Ectodermal cell (in vitro differentiated cells): ENCODE data around the gene PTCD1.
"Not testable (repeated sequence)": the region's sequence is repeated elsewhere in the genome, so short reads cannot be mapped to it uniquely, and the experiment has no call there.

Experiments used
- H3K27ac ChIP-seq: 2 replicates; pipeline ENCODE4 v1.7.0; 2013; ENCODE audit warnings: mild to moderate bottlenecking, low read depth, low read length; ENCODE audit not compliant: insufficient read depth, poor library complexity, severe bottlenecking
- H3K27me3 ChIP-seq: 2 replicates; pipeline ENCODE4 v1.7.0; 2013; ENCODE audit warnings: mild to moderate bottlenecking, low read length; ENCODE audit not compliant: insufficient read depth, control insufficient read depth, poor library complexity, severe bottlenecking
- H3K36me3 ChIP-seq: one replicate; pipeline ENCODE4 v1.7.0; 2013; ENCODE audit warnings: low read length; ENCODE audit not compliant: control insufficient read depth, insufficient read depth
- H3K4me1 ChIP-seq: one replicate; pipeline ENCODE4 v1.7.0; 2013; ENCODE audit warnings: low read length; ENCODE audit not compliant: control insufficient read depth, insufficient read depth
- H3K4me3 ChIP-seq: 2 replicates; pipeline ENCODE4 v1.7.0; 2013; ENCODE audit warnings: low read depth, low read length, control low read depth; ENCODE audit not compliant: insufficient read depth
- H3K9me3 ChIP-seq: 2 replicates; pipeline ENCODE4 v1.7.0; 2013; ENCODE audit warnings: mild to moderate bottlenecking, low read length, moderate library complexity; ENCODE audit not compliant: control insufficient read depth
- WGBS, 2 experiments: methylation state at CpG; one replicate each; pipeline ENCODE4 v1.1.7; 2013; ENCODE audit warnings: missing lambda C conversion rate in 2 of 2; 5-methylcytosine and 5-hydroxymethylcytosine counted together

The PTCD1 gene

DNA sequence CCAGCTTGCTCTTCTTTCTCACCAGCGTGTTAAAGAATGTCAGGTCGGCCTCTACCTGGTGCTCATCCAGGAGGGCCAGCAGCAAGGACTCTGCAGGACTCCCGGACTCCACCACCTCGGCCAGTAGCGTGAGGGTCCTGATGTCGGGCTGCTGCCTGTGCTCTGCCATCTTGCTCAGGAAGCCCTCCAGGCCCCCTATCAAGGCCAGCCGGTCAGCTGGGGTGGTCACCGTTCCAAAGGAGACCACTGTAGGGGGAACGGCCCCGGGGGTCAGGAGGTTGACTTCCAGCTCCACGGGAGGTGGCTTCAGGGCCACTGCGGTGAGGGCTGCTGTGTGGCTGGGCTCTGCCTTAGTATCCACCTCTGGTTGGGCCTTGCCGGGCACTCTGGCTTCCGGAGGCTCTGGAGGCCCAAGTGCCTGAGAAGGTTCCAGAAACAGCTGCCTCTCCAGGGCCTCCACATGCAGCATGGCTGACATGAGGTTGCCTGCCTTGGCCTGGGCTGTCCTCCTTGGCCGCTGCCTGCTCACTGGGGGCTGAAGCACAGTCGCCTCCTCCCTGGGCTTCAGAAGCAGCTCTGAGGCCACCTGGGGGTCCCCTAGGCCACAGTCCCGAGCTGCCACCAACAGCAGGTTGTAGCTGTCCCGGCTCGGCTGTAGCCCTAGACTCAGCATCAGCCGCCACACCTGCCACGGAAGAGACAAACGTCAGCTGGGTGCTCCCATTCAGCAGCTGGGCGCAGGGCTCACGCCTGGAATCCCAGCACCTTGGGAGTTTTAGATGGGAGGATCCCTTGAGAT, 13.5 kb downstream of the PTCD1 start:
- peaks cover 35% of the 10 kb centered on the region for H3K36me3 ChIP-seq
- no peak overlapping the region for H3K27ac ChIP-seq
- 94% methylated on average over 24 of the region's 24 CpGs for WGBS, 2 experiments
- H3K4me3 ChIP-seq, result no peak overlapping the region
- no peaks in the 10 kb centered on the region for H3K4me1 ChIP-seq
- no peaks in the 10 kb centered on the region for H3K9me3 ChIP-seq
- H3K27me3 ChIP-seq, result no peaks in the 10 kb centered on the region

DNA sequence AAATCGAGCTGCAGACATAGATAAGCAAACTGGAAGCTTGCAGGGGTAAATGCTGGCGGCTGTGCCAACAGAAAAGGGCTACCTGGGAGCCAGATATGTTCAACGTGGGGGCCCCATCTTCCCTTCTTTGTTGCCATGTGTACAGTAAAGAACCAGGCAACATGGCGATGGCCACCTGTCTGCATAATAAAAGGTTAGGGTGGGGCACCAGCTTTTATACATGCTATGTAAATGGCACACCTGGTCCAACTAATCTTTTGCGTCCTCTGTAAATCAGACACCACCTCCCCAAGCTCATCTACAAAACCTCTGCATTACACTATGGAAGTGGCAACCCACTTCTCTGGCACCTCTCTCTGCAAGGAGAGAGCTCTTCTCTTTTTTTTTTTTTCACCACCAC, 16.0 kb downstream of the PTCD1 start:
- Histone ChIP-seq H3K36me3 (peaks cover 39% of the 10 kb centered on the region), H3K9me3 (no peaks in the 10 kb centered on the region), H3K27me3 (no peaks in the 10 kb centered on the region), H3K27ac (no peak overlapping the region), H3K4me1 (no peaks in the 10 kb centered on the region), H3K4me3 (no peak overlapping the region)
- 89 to 92% methylated on average over 5 of the region's 5 CpGs for WGBS, 2 experiments

DNA sequence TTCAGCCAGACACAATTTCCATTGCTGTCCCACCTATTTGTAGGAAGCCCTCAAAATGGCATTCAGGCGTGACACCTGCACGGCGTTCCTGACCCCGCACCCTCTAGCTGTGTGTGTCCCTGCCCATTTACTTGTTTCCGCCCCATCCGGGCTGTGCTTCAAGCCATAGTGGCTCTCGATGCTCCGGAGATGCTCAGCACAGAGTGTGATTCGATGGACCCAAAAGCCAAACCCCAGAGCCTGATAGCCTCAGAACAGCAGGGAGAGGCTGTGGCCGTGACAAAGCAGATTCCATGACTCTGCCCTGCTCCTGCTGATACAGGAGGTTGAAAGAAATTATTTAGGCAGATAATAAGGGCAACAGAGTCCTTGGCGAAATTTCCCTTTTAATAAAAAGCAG, 16.4 kb downstream of the PTCD1 start:
- no peaks in the 10 kb centered on the region for H3K9me3 ChIP-seq
- no peak overlapping the region for H3K27ac ChIP-seq
- no peaks in the 10 kb centered on the region for H3K27me3 ChIP-seq
- no peaks in the 10 kb centered on the region for H3K4me1 ChIP-seq
- H3K4me3 ChIP-seq, result no peak overlapping the region
- H3K36me3 ChIP-seq, result peaks cover 43% of the 10 kb centered on the region
- WGBS, 2 experiments, result 94% methylated on average over 11 of the region's 11 CpGs

DNA sequence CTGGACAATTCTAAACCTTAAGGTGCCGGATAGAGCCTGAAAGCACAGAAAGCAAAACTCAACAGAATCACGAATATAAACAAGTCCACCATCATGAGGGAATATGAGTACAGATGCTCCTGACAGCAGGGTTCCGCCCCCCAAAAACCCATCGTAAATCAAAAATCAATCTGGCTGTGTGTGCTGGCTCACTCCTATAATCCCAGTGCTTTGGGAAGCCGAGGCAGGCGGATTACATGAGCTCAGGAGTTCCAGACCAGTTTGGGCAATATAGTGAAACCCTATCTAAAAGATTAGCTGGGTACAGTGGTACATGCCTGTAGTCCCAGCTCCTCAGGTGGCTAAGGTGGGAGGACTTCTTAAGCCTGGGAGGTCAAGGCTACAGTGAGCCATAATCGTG, 17.6 kb downstream of the PTCD1 start:
- Histone ChIP-seq H3K36me3 (peaks cover 54% of the 10 kb centered on the region), H3K9me3 (no peaks in the 10 kb centered on the region), H3K27me3 (no peaks in the 10 kb centered on the region), H3K4me1 (no peaks in the 10 kb centered on the region), H3K4me3 (no peak overlapping the region), H3K27ac (no peak overlapping the region)
- 93 to 95% methylated on average over 7 of the region's 7 CpGs for WGBS, 2 experiments

DNA sequence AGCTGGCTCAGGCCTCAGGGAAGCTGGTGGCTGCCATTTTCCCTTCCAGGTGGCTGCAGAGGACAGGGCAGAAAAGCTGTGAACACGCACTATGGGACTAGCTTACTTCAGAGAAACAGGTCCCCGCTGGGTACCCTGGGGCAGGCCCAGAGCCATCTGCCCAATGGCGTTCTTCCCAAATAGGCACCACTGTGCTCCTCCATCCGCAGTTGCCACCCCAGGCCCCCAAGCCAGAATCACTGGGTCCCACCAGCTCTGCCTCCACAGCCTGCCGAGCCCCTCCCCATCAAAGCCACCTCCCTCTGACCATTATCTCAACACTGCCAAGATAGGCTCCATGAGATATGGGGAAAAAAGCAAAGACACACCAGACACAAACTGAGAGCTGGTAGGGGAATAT, 18.4 kb downstream of the PTCD1 start:
- Histone ChIP-seq H3K27me3 (no peaks in the 10 kb centered on the region), H3K4me3 (no peak overlapping the region), H3K9me3 (no peaks in the 10 kb centered on the region), H3K27ac (no peak overlapping the region), H3K36me3 (peaks cover 53% of the 10 kb centered on the region), H3K4me1 (no peaks in the 10 kb centered on the region)
- 95 to 96% methylated on average over 5 of the region's 5 CpGs for WGBS, 2 experiments

DNA sequence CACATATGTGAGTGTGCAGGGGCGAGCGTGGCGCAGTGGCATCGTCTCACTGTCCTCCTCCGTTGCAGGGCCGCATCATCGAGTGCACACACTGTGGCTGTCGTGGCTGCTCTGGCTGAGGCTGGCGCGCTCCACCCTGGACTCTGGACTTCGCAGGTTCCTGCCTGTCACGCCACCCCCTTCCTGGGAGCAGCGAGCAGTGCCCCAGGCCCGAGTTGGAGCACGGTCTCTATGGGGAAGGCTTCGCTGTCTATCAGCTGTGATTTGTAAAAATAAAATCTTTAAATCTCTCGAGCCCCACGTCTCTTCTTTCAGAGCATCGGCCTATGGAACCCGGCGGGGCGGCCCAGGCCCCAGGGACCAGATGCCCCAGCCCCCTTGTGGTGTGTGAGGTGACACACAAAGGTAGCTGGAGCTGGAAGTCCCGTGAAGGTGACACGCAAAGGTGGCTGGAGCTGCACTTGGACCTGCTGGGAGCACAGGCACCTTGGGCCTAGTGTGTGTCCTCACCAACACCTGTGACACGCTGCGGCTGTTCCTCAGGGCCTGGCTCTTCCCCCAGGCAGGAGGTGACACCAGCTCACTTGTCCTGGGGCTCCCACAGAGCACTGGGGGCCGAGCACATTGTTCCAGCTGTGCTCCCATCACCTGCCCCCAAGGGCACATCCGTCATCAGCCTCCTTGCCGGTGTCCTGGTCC, 19.1 kb downstream of the PTCD1 start:
- no peaks in the 10 kb centered on the region for H3K27me3 ChIP-seq
- H3K9me3 ChIP-seq, result no peaks in the 10 kb centered on the region
- no peaks in the 10 kb centered on the region for H3K4me1 ChIP-seq
- H3K4me3 ChIP-seq, result no peak overlapping the region
- 95% methylated on average over 29 of the region's 29 CpGs for WGBS, 2 experiments
- H3K36me3 ChIP-seq, result peaks cover 53% of the 10 kb centered on the region
- no peak overlapping the region for H3K27ac ChIP-seq

DNA sequence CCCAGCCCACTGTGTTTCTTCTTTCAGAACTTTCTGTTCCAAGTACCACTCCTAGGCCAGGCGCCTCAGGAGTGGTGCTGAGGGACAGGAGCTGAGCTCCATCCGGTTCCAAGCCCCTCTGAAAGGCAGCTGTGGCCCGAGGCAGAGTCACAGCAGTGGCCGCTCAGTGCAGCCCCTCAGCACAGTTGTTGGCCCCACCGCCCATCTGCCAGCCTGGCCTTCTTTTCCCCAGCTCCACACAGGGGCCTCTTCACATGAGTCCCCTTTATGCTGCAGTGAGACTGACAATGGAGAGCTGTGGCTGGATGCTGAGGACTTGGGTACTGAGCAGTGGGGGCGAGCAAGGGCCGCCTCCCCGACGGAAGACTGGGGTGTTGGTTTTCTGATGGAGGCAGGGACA, 20.3 kb downstream of the PTCD1 start:
- Histone ChIP-seq H3K9me3 (no peaks in the 10 kb centered on the region), H3K27ac (no peak overlapping the region), H3K4me3 (no peak overlapping the region), H3K4me1 (no peaks in the 10 kb centered on the region), H3K36me3 (peaks cover 55% of the 10 kb centered on the region), H3K27me3 (no peaks in the 10 kb centered on the region)
- 95 to 96% methylated on average over 9 of the region's 9 CpGs for WGBS, 2 experiments

DNA sequence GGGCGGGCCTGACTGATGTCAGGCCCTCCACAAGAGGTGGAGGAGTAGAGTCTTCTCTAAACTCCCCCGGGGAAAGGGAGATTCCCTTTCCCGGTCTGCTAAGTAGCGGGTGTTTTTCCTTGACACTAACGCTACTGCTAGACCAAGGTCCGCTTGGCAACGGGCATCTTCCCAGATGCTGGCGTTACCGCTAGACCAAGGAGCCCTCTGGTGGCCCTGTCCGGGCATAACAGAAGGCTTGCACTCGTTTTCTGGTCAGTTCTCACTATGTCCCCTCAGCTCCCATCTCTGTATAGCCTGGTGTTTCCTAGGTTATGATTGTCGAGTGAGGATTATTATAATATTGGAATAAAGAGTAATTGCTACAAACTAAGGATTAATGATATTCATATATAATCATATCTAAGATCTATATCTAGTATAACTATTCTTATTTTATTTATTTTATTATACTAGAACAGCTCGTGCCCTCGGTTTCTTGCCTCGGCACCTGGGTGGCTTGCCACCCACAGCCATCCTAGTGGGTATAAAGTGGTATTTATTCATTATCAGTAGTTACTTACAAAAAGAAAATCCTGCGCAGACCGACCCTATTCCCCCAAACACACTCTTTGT, 23.0 kb downstream of the PTCD1 start:
- WGBS, 2 experiments, result 71% methylated on average over 13 to 14 of the region's 17 CpGs

DNA sequence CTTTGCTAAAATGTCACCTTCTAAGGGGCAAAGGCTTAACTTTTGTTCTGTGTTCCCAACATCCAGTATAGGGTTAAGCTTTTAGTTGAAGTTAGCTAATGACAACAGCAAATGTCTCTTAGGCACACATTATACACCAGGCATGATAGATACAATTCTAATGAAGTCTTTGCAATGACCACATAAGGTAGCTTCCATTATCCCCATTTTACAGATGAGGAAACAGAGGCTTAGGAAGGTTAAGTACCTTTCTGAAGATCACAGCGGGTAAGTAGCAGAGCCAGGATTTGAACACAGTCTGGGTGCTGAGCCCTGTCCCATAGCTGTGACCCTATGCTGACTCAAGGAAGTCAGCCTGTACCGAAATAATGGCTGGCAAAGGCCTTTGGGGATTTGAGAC, 28.0 kb downstream of the PTCD1 start:
- WGBS, 2 experiments, result 95% methylated on average over 2 of the region's 2 CpGs
- no peaks in the 10 kb centered on the region for H3K27me3 ChIP-seq
- H3K4me3 ChIP-seq, result no peak overlapping the region

More for the DNA sequence above, 23.0 kb downstream of the PTCD1 start:
- H3K4me3 ChIP-seq, H3K27ac ChIP-seq, H3K4me1 ChIP-seq, H3K27me3 ChIP-seq, H3K9me3 ChIP-seq: not testable (repeated sequence)
- peaks cover 59% of the 10 kb centered on the region for H3K36me3 ChIP-seq

DNA sequence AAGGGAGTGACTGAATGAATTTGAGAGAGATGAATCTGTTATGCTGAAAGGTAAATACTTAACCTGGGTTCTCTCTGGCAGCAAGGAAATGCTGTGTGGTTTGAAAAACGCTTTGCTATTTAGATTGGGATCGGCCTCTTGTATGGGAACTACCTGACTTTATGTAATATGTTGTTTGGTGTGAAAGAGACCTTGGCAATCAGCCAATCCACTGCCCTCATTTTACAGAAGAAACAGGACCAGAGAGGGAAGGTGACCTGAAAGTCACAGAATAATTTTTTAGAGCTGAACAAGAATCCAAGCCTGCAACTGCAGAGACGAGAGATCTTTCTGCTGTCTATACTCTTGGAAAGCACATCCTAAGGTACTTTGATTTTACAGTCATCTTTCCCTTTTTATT, 28.8 kb downstream of the PTCD1 start:
- Histone ChIP-seq H3K4me3 (peak overlapping the region; percentile 96), H3K9me3 (no peaks in the 10 kb centered on the region), H3K4me1 (peaks cover 8% of the 10 kb centered on the region), H3K36me3 (peaks cover 29% of the 10 kb centered on the region), H3K27ac (no peak overlapping the region), H3K27me3 (no peaks in the 10 kb centered on the region)
- 80 to 83% methylated on average over 3 of the region's 3 CpGs for WGBS, 2 experiments

More for the DNA sequence above, 28.0 kb downstream of the PTCD1 start:
- Histone ChIP-seq H3K4me1 (peaks cover 8% of the 10 kb centered on the region), H3K9me3 (no peaks in the 10 kb centered on the region), H3K36me3 (peaks cover 32% of the 10 kb centered on the region), H3K27ac (no peak overlapping the region)
